Stomach (tissue), 9 donors: ENCODE measurements around the gene SLC6A11. TPM values are rescaled to one million over a fixed set of nuclear protein-coding genes. Genes with fewer than 3 reads are reported as not detected.
A peak's percentile ranks its signal among the peaks of the same experiment; 100 is the strongest.

Experiments
- DNase-seq, 2 donors: peaks; one replicate each; pipeline versions ENCODE4 v3.0.0 to v3.0.0-alpha.2; 2013 to 2019
- H3K27ac ChIP-seq, 5 donors: fragments of 200-600 bp in 4 of 5; sonication (generic) in 4 of 5; one replicate each; pipeline ENCODE4 v1.5.1; 2013 to 2019; ENCODE audit warnings: mild to moderate bottlenecking in 1 of 5, moderate library complexity in 1 of 5
- H3K27me3 ChIP-seq, 3 donors: fragments of 200-600 bp; sonication (generic); one replicate each; pipeline ENCODE4 v1.5.1; 2017 to 2019; ENCODE audit warnings: mixed run types in 1 of 3
- H3K36me3 ChIP-seq, 4 donors: fragments of 200-600 bp; sonication (generic); 1 replicate in 3 of 4; 2 replicates in 1 of 4; pipeline ENCODE4 v1.5.1; 2016 to 2019
- H3K4me1 ChIP-seq, 4 donors: fragments of 200-600 bp; sonication (generic); one replicate each; pipeline ENCODE4 v1.5.1; 2016 to 2019
- H3K4me3 ChIP-seq, 4 donors: fragments of 200-600 bp; sonication (generic) in 3 of 4; one replicate each; pipeline ENCODE4 v1.5.1; 2016 to 2019; ENCODE audit warnings: mild to moderate bottlenecking in 1 of 4
- H3K9me3 ChIP-seq, 4 donors: fragments of 200-600 bp; sonication (generic); one replicate each; pipeline ENCODE4 v1.5.1; 2016 to 2019
- CTCF ChIP-seq, 7 experiments: fragments of 450-650 bp in 4 of 7; fragments of 200-600 bp in 3 of 7; sonication (generic) in 3 of 7; IDR thresholded peaks; one replicate each; pipeline ENCODE4 v1.5.1; 2016 to 2019; ENCODE audit warnings: antibody characterized with exemption in 7 of 7, control low read depth in 2 of 7, mild to moderate bottlenecking in 1 of 7
- EP300 ChIP-seq: sonication (generic); formaldehyde crosslinking; IDR thresholded peaks from one replicate; pipeline ENCODE4 v1.6.1; 2017; ENCODE audit warnings: antibody characterized with exemption
- POLR2A ChIP-seq, 4 donors: fragments of 450-650 bp; IDR thresholded peaks; one replicate each; pipeline ENCODE4 v1.6.1; 2016; ENCODE audit warnings: antibody characterized with exemption in 4 of 4, control low read depth in 2 of 4, mild to moderate bottlenecking in 1 of 4, moderate library complexity in 1 of 4
- POLR2AphosphoS5 ChIP-seq, 3 donors: sonication (generic); formaldehyde crosslinking; IDR thresholded peaks; one replicate each; pipeline ENCODE4 v1.6.1; 2016; ENCODE audit warnings: antibody characterized with exemption in 3 of 3
- WGBS, 5 donors: extraction: QIAGEN DNeasy Blood & Tissue Kit in 3 of 5; methylation state at CpG; one replicate each; pipeline versions ENCODE4 v1.1.5 to v1.1.7; 2013 to 2018; 5-methylcytosine and 5-hydroxymethylcytosine counted together
- intact Hi-C: fragments of 100-400 bp; cut with DNase I; formaldehyde crosslinking; loops from one replicate; pipeline ENCODE4 v1.15.1; 2023; ENCODE audit warnings: low total_unique reads
- polyA plus RNA-seq, 3 donors: library from polyadenylated mRNA; stranded (reverse); fragments of 200-250 nt; gene quantifications; one replicate each; pipeline ENCODE4 v1.2.3, GENCODE V29; 2013
- total RNA-seq, 5 donors: library from RNA; depleted of rRNA; stranded (reverse); fragments of >200 nt; gene quantifications; one replicate each; pipeline versions ENCODE4 v1.1.0 to v1.2.3, GENCODE V29; 2014 to 2016
- donor health status: healthy with polysubstance abuse.
- donor health status: Bipolar disorder and iron deficiency.
- donor health status: healthy.

Gene SLC6A11
- total and polyA plus RNA-seq, 8 donors = 0.18 to 2.0 TPM; not detected in 6

- Histone ChIP-seq H3K27me3 (peaks cover 0 to 31% (median 0%) of the 10 kb centered on the region in 3 donors), H3K27ac (no peak overlapping the region), H3K9me3 (no peaks in the 10 kb centered on the region), H3K36me3 (no peaks in the 10 kb centered on the region), H3K4me3 (no peak overlapping the region), H3K4me1 (peaks cover 0 to 7% (median 0%) of the 10 kb centered on the region in 4 donors)
- 64 to 77% (median 72%) methylated on average over 6 of the region's 6 CpGs for WGBS, 5 donors
- TF ChIP-seq EP300 (no peak), POLR2AphosphoS5 (IDR thresholded peaks at IDR 0.05) (no peak)
- intact Hi-C loops = no loop called here
- DNase-seq = no peak
These were observed 141.0 kb downstream of the SLC6A11 start for GRCh38 chr3:10956986-10957385.

DNA sequence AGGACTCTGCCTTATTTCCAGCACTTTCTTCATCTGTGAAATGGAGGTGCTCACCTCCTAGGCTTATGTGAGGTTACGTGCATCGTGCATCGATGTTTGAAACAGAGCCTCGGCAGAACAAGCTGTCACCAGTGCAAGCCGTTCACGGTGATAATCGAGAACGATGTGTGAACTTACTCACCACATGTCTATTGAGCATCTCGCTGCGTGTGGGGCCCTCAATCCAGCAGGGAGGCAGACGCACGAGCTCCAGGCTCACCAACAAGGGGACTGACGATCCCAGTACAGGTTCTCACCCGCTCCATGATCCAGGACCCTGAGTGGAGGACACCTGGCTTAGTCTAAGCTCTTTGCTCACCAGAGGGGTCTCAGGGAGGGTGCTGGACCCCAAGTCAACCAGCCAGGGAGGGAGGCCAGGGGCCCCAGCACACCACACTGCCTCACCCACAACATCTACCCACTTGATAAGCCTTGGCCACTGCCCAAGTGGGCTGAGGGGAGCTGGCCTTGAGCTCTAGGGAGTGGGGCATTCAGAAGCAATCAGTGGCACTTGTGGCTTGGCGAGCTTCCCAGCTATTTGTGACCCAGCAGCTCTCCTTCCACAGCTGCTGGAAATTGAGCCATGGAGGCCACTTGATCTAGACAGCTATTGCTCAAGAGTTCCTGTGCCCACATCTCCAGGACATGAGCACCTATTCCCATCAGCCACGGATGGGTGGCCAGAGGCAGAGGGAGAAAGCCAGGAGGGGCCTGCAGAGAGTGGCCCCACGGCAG is 142.1 kb downstream of the SLC6A11 start:
- H3K27ac ChIP-seq = no peak overlapping the region
- TF ChIP-seq POLR2A (IDR thresholded peaks at IDR 0.05) (no peak), POLR2AphosphoS5 (IDR thresholded peaks at IDR 0.05) (no peak), CTCF (IDR thresholded peaks at IDR 0.05) (no peak), EP300 (no peak)
- 47 to 75% (median 65%) methylated on average over 14 to 17 of the region's 17 CpGs for WGBS, 5 donors
- H3K4me1 ChIP-seq = peaks cover 0 to 7% (median 0%) of the 10 kb centered on the region in 4 donors
- peak; percentile 26 to 64 for DNase-seq
- peaks cover 0 to 19% (median 0%) of the 10 kb centered on the region in 3 donors for H3K27me3 ChIP-seq
- no peak overlapping the region for H3K4me3 ChIP-seq
- no peaks in the 10 kb centered on the region for H3K36me3 ChIP-seq
- H3K9me3 ChIP-seq = no peaks in the 10 kb centered on the region
- intact Hi-C loops = no loop called here

- no peaks in the 10 kb centered on the region for H3K36me3 ChIP-seq
- no peak overlapping the region for H3K4me3 ChIP-seq
- H3K4me1 ChIP-seq = peaks cover 0 to 7% (median 0%) of the 10 kb centered on the region in 4 donors
- TF ChIP-seq POLR2AphosphoS5 (IDR thresholded peaks at IDR 0.05) (no peak), POLR2A (IDR thresholded peaks at IDR 0.05) (no peak), CTCF (IDR thresholded peaks at IDR 0.05) (no peak), EP300 (no peak)
- H3K9me3 ChIP-seq = no peaks in the 10 kb centered on the region
- intact Hi-C loops = no loop called here
- DNase-seq = no peak
- 85 to 97% (median 92%) methylated on average over 4 to 6 of the region's 6 CpGs for WGBS, 5 donors
- no peak overlapping the region for H3K27ac ChIP-seq
- peaks cover 0 to 16% (median 0%) of the 10 kb centered on the region in 3 donors for H3K27me3 ChIP-seq
These were observed 144.2 kb downstream of the SLC6A11 start for GRCh38 chr3:10960255-10960654.

DNA sequence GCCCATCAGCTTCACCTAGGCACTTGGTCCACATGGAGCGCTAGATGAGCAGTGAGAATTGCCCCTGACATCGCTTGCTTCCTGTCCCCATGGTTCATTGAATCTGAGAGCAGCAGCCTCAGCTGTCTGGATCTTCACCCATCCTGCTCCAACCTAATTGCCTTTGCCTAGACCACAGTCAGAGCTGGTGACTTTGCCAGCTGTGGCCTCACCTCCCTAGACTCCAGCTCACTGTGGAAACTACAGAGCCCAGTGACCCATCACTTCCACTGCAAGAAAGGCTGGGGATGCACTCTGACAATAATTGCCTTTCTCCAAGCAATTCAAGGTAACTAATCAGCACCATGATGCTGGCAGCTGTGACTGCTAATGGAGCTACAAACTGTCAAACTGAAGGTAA is 145.9 kb downstream of the SLC6A11 start:
- intact Hi-C loops = no loop called here
- no peak for TF ChIP-seq POLR2AphosphoS5 (IDR thresholded peaks at IDR 0.05)
- no peak for TF ChIP-seq POLR2A (IDR thresholded peaks at IDR 0.05)
- no peak for TF ChIP-seq CTCF (IDR thresholded peaks at IDR 0.05)
- TF ChIP-seq EP300 = no peak
- DNase-seq = no peak
- no peaks in the 10 kb centered on the region for H3K36me3 ChIP-seq
- peaks cover 0 to 32% (median under 1%) of the 10 kb centered on the region in 3 donors for H3K27me3 ChIP-seq
- H3K4me3 ChIP-seq = no peak overlapping the region
- peaks cover 0 to 7% (median 0%) of the 10 kb centered on the region in 4 donors for H3K4me1 ChIP-seq
- H3K9me3 ChIP-seq = no peaks in the 10 kb centered on the region
- 77 to 83% (median 80%) methylated on average over 2 of the region's 2 CpGs for WGBS, 5 donors
- no peak overlapping the region for H3K27ac ChIP-seq
